Posterior vena cava (tissue), 2 donors: ENCODE data around the gene CCNT2. TPM values are rescaled to one million over a fixed set of nuclear protein-coding genes. Genes with fewer than 3 reads are reported as not detected.

ENCODE experiments used
- DNase-seq: peaks from one replicate; pipeline ENCODE4 v3.0.0-alpha.2; 2020; ENCODE audit warnings: low spot score
- intact Hi-C, 2 donors: fragments of 100-400 bp; cut with DNase I; formaldehyde crosslinking; loops; one replicate each; pipeline versions ENCODE4 v1.14.1 to v1.14.2; 2022 to 2023
- total RNA-seq, 2 donors: library from RNA; stranded (reverse); fragmentation: NEBNext Ultra II Directional; extraction: Animal tissue kit (Norgen Biotek cat#: 25700); gene quantifications; one replicate each; pipeline ENCODE4 v1.2.1, GENCODE V29; 2021
- donor health status: DM: yes; HTN: yes; CAD: no.
- donor health status: DM: yes; HTN: yes; CAD: no.

The CCNT2 gene
- total RNA-seq, 2 donors from 2014 or later, result 32.1 to 34.0 TPM

DNA sequence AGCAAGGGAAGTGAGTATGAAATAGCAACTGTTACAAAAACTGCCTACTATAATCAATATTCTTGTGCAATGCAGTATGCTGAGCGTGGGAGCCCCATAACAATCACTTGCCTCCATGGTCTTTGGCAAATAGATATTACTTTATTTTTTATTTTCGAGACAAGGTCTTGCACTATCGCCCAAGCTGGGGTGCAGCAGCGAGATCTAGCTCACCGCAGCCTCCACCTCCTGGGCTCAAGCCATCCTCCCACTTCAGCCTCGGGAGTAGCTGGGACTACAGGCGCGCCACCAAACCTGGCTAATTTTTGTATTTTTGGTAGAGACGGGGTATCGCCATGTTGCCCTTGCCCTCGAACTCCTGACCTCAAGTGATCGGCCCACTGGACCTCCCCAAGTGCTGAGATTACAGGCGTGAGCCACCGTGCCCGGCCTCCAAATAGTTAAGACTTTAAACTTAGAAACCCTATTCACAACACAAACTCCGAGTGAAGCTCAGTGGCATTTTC is 1.2 kb upstream of the CCNT2 start:
- no peak for DNase-seq
- intact Hi-C loops, result no loop called here

DNA sequence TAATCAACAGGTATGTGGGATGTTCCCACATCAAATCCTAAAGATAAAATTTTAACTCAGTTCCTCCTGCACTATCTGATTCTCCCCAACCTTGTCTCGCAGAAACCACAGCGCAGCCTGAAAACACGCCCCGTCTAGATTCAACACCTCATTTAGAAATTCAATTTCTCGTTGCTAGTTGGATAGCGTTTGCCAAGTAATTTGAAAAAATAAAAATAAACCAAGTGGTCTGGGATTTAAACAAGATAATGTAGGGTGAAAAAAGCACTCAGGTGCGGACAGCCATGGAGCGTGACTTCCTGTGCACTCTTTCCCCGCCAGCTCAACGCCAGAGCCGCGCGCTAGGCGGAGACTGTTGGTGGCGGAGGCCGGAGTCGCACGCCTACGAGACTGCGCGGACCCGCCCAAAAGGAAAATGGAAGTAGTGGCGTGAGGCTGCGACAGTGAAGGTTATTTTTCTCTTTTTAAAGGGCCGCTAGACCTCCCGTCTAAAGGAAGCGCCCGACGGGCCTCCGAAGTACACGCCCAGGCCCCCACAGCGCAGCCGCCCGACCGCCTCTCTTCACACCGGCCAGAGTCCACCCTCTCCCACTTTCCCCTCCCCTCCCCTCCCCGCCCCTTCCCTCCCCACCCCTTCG is 615 bp upstream of the CCNT2 start:
- DNase-seq, result no peak
- intact Hi-C loops, result no loop called here

- intact Hi-C loops, result no loop called here
- DNase-seq, result no peak
Observed at GRCh38 chr2:134919341-134920210, 954 bp downstream of the CCNT2 start.

- intact Hi-C loops, result no loop called here
- no peak for DNase-seq
Observed at GRCh38 chr2:134924912-134925311, 6.3 kb downstream of the CCNT2 start.

- intact Hi-C loops, result no loop called here
- DNase-seq, result no peak
Observed at GRCh38 chr2:134926231-134926931, 7.8 kb downstream of the CCNT2 start.

DNA sequence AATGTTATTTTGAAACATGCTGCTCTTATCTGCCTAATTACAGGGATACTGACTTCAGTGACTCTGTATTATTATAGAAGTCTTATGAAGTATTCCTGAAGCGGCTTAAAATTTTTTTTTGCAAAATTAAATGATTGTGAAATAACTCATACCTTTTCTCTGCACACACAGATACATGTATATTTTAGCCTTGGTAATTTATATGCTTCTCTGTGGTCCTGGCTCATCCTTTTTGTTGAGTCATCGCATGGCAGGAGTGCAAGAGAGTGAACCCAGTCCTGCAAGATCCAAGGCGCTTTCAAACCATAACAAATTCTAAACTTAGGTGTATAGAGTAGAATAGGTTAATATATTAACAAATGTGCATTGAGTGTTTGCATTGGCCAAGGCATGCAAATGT is 8.6 kb downstream of the CCNT2 start:
- intact Hi-C loops, result no loop called here
- DNase-seq, result no peak

GRCh38 chr2:134932864-134933526 is 14.4 kb downstream of the CCNT2 start:
- no peak for DNase-seq
- intact Hi-C loops, result no loop called here

DNA sequence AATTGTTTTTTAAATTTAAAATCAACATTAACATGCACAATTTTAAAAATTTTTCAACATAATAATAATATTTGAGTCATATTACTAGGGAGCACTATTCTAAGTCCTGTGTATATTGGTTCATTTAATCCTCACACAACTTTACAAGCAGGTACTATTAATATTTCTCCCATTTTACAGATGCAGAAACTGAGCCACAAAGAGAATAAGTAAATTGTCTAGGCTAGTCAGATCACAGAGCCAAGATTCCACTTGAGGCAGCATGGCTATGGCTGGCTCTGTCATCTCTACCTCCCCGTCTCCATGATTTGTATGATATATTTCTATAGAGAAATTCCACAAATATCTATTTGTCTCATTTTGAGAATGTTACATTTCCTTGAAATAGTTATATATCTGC is 15.1 kb downstream of the CCNT2 start:
- DNase-seq, result no peak
- intact Hi-C loops, result no loop called here

DNA sequence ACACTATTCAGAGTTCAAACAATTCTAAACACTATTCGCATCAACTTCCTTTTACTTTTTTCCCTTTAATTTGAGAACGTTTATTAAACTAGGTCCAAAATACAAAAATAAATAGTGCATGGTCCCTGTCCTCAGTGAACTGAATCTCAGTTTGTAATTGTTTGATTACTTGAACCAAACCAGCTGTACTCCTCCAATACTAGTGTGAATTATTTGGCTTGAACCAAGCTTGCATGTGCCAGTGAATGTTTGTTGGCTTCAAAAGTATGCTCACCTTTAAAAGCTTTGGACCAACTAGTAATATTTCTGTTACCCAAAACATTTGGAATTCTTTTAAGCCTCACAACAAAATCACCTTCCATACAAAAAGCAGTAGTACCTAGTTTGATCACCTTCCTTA is 15.5 kb downstream of the CCNT2 start:
- intact Hi-C loops, result no loop called here
- DNase-seq, result no peak

- no peak for DNase-seq
- intact Hi-C loops, result no loop called here
Observed at GRCh38 chr2:134934641-134935040, 16.0 kb downstream of the CCNT2 start.

GRCh38 chr2:134936691-134937090 is 18.1 kb downstream of the CCNT2 start:
- DNase-seq, result no peak
- intact Hi-C loops, result no loop called here

DNA sequence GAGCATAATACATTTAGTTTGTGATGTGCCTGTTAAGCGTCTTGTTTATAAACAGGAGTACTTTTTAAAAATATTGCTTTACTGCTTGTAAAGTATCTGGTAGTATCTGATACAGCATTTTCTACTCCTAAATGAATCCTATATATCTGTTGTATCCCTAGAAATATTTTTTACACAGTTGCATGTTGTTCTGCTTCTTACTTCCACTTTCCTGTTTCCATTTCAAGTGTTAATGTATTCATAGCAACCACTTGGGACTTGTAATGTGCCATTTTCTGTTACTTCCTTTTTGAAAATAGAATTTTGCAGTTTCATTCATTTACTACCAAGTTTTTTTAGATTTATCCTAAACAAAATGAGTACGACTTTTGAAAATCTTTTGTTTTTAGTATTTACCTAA is 24.9 kb downstream of the CCNT2 start:
- intact Hi-C loops, result no loop called here
- DNase-seq, result no peak

DNA sequence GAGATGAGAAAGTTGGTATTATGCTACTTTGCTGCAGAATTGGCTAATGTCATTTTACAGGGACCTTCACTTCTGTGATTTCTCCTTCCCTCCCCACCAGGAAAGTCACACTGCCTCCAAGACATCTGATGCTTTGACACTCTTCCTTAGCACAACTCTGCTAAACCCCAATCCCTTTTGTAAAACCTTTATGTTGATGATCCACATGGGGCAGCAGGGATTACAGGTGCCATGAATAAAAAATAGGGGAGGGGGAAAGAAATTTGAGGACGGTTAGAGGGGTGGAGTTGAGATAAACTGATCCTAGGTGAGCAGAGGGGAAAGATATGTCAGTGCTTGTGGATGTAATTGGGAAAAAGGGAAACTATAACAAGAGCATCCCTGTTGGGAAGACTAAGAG is 26.4 kb downstream of the CCNT2 start:
- intact Hi-C loops, result no loop called here
- DNase-seq, result no peak

DNA sequence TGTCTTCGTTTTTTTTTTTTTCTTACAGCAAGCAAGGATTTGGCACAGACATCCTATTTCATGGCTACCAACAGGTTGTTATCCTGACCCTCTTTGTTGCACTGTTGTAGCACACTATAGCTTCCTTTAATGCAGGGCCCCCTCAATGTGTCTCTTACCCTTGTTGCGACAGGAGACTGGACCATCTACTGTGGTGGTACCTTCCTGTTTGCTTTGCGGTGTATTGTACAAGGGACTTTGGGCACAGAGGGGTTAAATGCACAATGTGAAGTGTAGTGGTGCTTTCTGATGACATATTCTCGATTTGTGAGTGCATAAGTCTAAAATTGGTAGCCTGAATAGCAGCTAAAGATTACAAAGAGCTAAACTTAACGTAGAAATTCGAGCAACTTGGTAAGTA is 27.5 kb downstream of the CCNT2 start:
- intact Hi-C loops, result no loop called here
- no peak for DNase-seq

GRCh38 chr2:134949981-134950708 is 31.5 kb downstream of the CCNT2 start:
- intact Hi-C loops, result no loop called here
- no peak for DNase-seq

DNA sequence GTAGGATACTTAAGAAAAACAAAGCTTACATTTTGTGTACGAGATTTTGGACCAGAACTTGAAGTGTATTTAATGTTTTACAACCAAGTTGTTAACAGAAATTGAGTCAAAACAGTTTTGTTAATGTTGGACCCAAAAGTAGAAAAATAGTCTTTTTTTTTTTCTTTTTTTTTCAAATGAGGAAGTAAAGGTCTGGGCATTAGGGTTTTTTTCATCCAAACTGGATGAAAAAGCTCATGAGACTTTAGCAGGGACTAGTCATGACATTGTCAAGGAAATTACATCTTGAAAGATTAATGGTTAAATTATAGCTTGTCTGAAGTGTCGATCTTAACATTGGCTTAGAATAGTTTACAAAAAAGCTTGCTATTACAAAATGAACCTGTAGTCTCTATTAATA is 32.3 kb downstream of the CCNT2 start:
- intact Hi-C loops, result no loop called here
- DNase-seq, result no peak

GRCh38 chr2:134952608-134953007 is 34.0 kb downstream of the CCNT2 start:
- no peak for DNase-seq
- intact Hi-C loops, result no loop called here

DNA sequence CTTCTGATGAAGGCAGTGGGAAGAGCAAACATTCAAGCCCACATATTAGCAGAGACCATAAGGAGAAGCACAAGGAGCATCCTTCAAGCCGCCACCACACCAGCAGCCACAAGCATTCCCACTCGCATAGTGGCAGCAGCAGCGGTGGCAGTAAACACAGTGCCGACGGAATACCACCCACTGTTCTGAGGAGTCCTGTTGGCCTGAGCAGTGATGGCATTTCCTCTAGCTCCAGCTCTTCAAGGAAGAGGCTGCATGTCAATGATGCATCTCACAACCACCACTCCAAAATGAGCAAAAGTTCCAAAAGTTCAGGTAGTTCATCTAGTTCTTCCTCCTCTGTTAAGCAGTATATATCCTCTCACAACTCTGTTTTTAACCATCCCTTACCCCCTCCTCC is 35.4 kb downstream of the CCNT2 start:
- no peak for DNase-seq
- intact Hi-C loops, result no loop called here

DNA sequence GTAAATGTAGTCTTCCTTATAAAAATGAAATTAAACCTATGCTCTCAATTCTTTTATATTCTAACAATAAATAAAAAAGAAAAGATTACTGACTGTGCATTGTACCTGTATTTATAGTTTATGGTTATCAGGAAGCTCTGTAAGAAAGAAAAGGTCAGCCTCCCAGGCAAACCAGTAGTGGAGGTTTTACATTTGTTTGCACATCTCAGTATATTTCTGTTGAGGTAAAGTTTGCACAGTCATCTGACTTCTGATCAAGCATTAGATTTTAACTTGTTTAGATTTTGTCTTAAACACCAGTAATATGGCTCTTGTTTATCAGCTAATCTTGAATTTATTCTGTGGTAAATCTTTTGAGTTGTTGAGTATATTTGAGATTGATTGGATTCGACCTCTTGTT is 37.1 kb downstream of the CCNT2 start:
- DNase-seq, result no peak
- intact Hi-C loops, result no loop called here
